ENCODE data around the gene ZBED1.
"Not testable (repeated sequence)": the region's sequence is repeated elsewhere in the genome, so short reads cannot be mapped to it uniquely, and the experiment has no call there.

The ZBED1 gene

GRCh38 chrX:2520539-2520938 lies 19.8 kb upstream of the ZBED1 start:
- DNase-seq (ENCODE audit: low read depth), result no peak
- TF ChIP-seq CTCF (IDR thresholded peaks at IDR 0.05; ENCODE audit: insufficient read depth, low read depth, low read length, missing control alignments), result no peak
- no peak overlapping the region for H3K4me3 ChIP-seq (ENCODE audit: low read depth, low read length)

- not testable (repeated sequence) for H3K4me3 ChIP-seq (ENCODE audit: low read depth, low read length); DNase-seq (ENCODE audit: low read depth)
These were observed 18.9 kb upstream of the ZBED1 start for GRCh38 chrX:2519638-2520037.

- H3K4me3 ChIP-seq (ENCODE audit: low read depth, low read length), result peak overlapping the region; percentile 28
- DNase-seq (ENCODE audit: low read depth), result no peak
- no peak for TF ChIP-seq CTCF (IDR thresholded peaks at IDR 0.05; ENCODE audit: insufficient read depth, low read depth, low read length, missing control alignments)
These were observed 16.3 kb upstream of the ZBED1 start for GRCh38 chrX:2517055-2517454.

- DNase-seq (ENCODE audit: low read depth), result peak; percentile 76
- H3K4me3 ChIP-seq (ENCODE audit: low read depth, low read length), result peak overlapping the region; percentile 28
- no peak for TF ChIP-seq CTCF (IDR thresholded peaks at IDR 0.05; ENCODE audit: insufficient read depth, low read depth, low read length, missing control alignments)
These were observed 15.8 kb upstream of the ZBED1 start for GRCh38 chrX:2516623-2517022.

GRCh38 chrX:2514131-2514530 lies 13.4 kb upstream of the ZBED1 start:
- H3K4me3 ChIP-seq (ENCODE audit: low read depth, low read length), result no peak overlapping the region
- peak; percentile 40 for DNase-seq (ENCODE audit: low read depth)
- no peak for TF ChIP-seq CTCF (IDR thresholded peaks at IDR 0.05; ENCODE audit: insufficient read depth, low read depth, low read length, missing control alignments)

GRCh38 chrX:2513121-2513664 lies 12.4 kb upstream of the ZBED1 start:
- TF ChIP-seq CTCF (IDR thresholded peaks at IDR 0.05; ENCODE audit: insufficient read depth, low read depth, low read length, missing control alignments), result no peak
- no peak for DNase-seq (ENCODE audit: low read depth)
- H3K4me3 ChIP-seq (ENCODE audit: low read depth, low read length), result no peak overlapping the region

- DNase-seq (ENCODE audit: low read depth), result no peak
- no peak for TF ChIP-seq CTCF (IDR thresholded peaks at IDR 0.05; ENCODE audit: insufficient read depth, low read depth, low read length, missing control alignments)
- no peak overlapping the region for H3K4me3 ChIP-seq (ENCODE audit: low read depth, low read length)
These were observed 11.7 kb upstream of the ZBED1 start for GRCh38 chrX:2512501-2512900.
